GM12891 (cell line): ENCODE measurements around the gene PRRX2.

Experiments
- POLR2A ChIP-seq: IDR thresholded peaks from 2 replicates; pipeline ENCODE4 v1.6.1; 2011; ENCODE audit warnings: low read depth, low read length, control low read depth
- POLR2AphosphoS5 ChIP-seq: IDR thresholded peaks from 2 replicates; pipeline ENCODE4 v1.6.1; 2011; ENCODE audit warnings: low read depth, low read length, control low read depth
- POU2F2 ChIP-seq: IDR thresholded peaks from 2 replicates; pipeline ENCODE4 v1.6.1; 2011; ENCODE audit warnings: low read depth, mild to moderate bottlenecking, control low read depth, low read length, moderate library complexity
- TAF1 ChIP-seq: IDR thresholded peaks from 2 replicates; pipeline ENCODE4 v1.6.1; 2011; ENCODE audit warnings: low read depth, low read length, control low read depth

DNA sequence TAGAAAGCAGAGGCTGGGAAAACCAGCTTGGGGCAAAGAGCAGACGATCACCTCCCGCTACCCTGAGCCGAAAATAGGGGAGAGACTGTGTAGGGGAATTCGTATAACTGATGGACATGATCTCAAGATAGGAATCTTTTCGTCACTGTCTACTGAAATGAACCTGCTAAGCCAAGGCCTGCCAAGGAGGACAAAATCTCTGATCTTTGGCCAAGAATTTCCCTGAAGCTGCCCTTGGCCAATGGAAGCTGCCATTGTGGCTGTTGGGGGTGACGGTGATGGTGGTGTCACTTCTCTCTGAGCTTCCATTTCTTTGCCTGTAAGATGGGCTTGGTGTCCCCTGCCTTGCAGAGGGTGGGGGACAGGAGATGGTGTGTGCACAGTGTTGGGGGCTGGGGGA is 90.7 kb downstream of the PRRX2 start:
- no peak for TF ChIP-seq TAF1
- no peak for TF ChIP-seq POU2F2
- no peak for TF ChIP-seq POLR2A
- TF ChIP-seq POLR2AphosphoS5: no peak
